Lower lobe of right lung (tissue), 2 donors: ENCODE data around the gene CNP. TPM values are rescaled to one million over a fixed set of nuclear protein-coding genes. Genes with fewer than 3 reads are reported as not detected.

Source experiments
- ATAC-seq, 2 donors: fragments of 200-7000 bp; cut with Tn5 transposase; one replicate each; pipeline ENCODE4 v1.9.1; 2020 to 2022; ENCODE audit warnings: mild to moderate bottlenecking in 2 of 2, moderate library complexity in 2 of 2
- DNase-seq: peaks from one replicate; pipeline ENCODE4 v3.0.0-alpha.2; 2020
- H3K27ac ChIP-seq: fragments of 200-600 bp; one replicate; pipeline ENCODE4 v1.8.0; 2022
- H3K27me3 ChIP-seq: fragments of 200-600 bp; one replicate; pipeline ENCODE4 v1.8.0; 2022; ENCODE audit warnings: low read depth
- H3K36me3 ChIP-seq: fragments of 200-600 bp; one replicate; pipeline ENCODE4 v1.8.0; 2022; ENCODE audit warnings: mild to moderate bottlenecking
- H3K4me1 ChIP-seq: fragments of 200-600 bp; one replicate; pipeline ENCODE4 v1.8.0; 2022
- H3K4me3 ChIP-seq: fragments of 200-600 bp; one replicate; pipeline ENCODE4 v1.8.0; 2022; ENCODE audit warnings: mild to moderate bottlenecking
- H3K9me3 ChIP-seq: fragments of 200-600 bp; one replicate; pipeline ENCODE4 v1.8.0; 2022
- intact Hi-C: fragments of 100-400 bp; cut with DNase I; formaldehyde crosslinking; loops from one replicate; pipeline ENCODE4 v1.11.0; 2022
- long read RNA-seq: library from polyadenylated mRNA; unstranded; transcript quantifications from one replicate; pipeline ENCODE4 v2.0.0, GENCODE V29; 2021
- total RNA-seq: library from RNA; stranded (reverse); fragmentation: NEBNext Ultra II Directional; extraction: Animal tissue kit (Norgen Biotek cat#: 25700); gene quantifications from one replicate; pipeline ENCODE4 v1.2.1, GENCODE V29; 2021
- TF ChIP-seq, protein P1 (sequence below): fragments of 200-600 bp; IDR thresholded peaks from one replicate; pipeline ENCODE4 v1.8.0; 2022; ENCODE audit warnings: antibody characterized with exemption, mild to moderate bottlenecking
- donor health status: DM: no; HTN: yes; CAD: no; lungs with severe emphysema.

CNP gene
- total RNA-seq, result 46.3 TPM
- long read RNA-seq, full-length matches to known transcripts, result 86 of 102 reads
- long read RNA-seq, partial matches to known transcripts, result 16 of 102 reads
- long read RNA-seq, other reads (novel, unspliced or antisense), result 0 of 102 reads

DNA sequence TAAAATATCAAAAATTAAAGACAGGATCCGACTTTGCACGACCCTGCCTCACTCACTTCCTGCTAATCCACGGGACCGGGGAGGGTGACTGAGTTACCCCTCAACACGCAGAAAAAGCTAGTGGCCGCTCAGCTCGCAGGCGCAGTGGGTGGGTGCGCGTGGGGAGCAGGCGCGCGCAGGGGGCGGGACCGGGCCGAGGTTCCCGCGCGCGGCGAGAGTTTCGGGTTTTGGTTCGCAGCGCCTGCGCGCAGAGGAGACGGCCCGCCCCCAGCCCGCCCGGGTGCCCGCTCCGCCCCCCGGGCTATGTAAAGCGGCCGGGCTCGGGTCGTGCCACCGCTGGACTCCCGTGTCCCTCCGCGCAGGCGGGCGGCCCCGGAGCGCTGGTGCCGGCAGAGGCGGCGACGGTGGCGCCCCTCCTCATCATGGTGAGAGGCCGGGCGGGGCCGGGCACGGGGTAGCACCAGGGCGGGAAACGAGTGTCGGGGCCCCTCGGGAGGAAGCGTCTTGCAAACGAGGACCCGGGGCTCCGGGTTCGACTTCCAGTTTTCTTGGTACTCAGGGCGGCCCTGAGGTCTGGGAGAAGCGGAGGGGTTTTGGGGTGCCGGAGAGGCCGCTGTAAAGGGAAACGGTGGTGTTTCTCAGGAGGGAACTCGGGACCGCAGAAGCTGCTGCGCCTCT lies at the start of gene CNP:
CNP (plus strand) TSS at position 333 of the 678 bp plus-strand sequence; CDS start at position 423, 90 bp downstream.
- Histone ChIP-seq H3K36me3 (peaks cover 16% of the 10 kb centered on the region), H3K9me3 (no peaks in the 10 kb centered on the region), H3K27ac (peak within 1 kb of the TSS; percentile 86), H3K4me3 (peak within 1 kb of the TSS; percentile 70), H3K27me3 (no peaks in the 10 kb centered on the region), H3K4me1 (peaks cover 41% of the 10 kb centered on the region)
- peak; percentile 95 for DNase-seq
- TF ChIP-seq, protein P1, sequence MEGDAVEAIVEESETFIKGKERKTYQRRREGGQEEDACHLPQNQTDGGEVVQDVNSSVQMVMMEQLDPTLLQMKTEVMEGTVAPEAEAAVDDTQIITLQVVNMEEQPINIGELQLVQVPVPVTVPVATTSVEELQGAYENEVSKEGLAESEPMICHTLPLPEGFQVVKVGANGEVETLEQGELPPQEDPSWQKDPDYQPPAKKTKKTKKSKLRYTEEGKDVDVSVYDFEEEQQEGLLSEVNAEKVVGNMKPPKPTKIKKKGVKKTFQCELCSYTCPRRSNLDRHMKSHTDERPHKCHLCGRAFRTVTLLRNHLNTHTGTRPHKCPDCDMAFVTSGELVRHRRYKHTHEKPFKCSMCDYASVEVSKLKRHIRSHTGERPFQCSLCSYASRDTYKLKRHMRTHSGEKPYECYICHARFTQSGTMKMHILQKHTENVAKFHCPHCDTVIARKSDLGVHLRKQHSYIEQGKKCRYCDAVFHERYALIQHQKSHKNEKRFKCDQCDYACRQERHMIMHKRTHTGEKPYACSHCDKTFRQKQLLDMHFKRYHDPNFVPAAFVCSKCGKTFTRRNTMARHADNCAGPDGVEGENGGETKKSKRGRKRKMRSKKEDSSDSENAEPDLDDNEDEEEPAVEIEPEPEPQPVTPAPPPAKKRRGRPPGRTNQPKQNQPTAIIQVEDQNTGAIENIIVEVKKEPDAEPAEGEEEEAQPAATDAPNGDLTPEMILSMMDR, result no peak
- ATAC-seq, result peak; percentile 95 to 96
- intact Hi-C loops, result loop anchor here (10.0 kb wide), 1 partner anchor 148 kb away; the partner anchor contains the start of gene DHX58

DNA sequence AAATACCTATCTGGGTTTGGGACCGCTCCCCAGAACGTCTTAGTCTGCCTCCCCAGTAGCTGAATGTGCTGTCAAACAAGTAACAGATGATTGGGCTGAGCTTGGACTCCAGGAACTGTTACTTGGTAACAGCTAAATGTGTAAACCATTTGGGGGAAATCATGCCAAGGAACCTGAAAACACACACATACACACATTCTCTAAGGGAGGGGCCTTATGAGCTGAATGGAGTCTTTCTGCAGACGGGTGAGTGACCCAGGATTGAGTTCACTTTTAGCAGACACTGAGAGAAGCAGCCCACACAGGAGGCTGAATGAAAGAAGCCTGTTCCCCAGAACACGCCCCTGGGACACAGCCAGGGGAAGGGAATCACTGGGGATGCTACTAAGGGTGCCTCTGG lies 49.4 kb upstream of the CNP start:
- intact Hi-C loops, result no loop called here
- peak overlapping the region; percentile 100 for H3K4me3 ChIP-seq
- H3K27ac ChIP-seq, result peak overlapping the region; percentile 89
- peaks cover 16% of the 10 kb centered on the region for H3K36me3 ChIP-seq
- peaks cover 40% of the 10 kb centered on the region for H3K4me1 ChIP-seq
- H3K9me3 ChIP-seq, result no peaks in the 10 kb centered on the region
- H3K27me3 ChIP-seq, result no peaks in the 10 kb centered on the region
- no peak for DNase-seq
- TF ChIP-seq, protein P1, result no peak
- no peak for ATAC-seq

DNA sequence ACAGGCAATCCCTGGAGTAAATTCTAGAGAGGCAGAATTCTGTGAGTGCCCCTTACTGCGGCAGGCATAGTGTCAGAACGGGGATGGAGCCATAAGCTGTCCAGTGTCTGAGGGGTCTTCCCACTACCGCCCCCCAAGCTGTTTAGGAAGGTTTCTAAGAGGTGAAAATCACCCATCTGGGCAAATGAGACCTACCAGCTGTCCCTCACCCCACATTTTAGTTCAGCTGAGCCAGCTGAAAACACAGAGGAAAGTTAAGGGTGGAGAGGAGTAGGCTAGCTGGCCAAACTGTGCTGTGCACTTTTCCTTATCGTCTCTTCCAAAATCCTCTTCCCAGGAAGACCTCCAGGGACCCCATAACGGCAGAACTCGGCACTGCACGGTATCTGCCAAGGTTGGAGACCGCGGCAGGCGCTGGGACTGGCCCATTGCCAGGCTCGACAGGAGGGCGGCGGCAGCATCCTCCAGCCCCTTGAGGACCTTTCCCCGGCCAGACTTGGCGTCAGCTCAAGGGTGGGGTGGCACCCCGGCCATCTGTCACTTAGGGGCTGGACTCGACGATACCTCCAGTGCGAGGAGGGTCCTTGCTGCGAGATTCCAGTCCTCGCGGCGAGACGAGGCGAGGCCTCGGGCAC lies 48.8 kb upstream of the CNP start:
- Histone ChIP-seq H3K4me3 (peak overlapping the region; percentile 100), H3K27me3 (no peaks in the 10 kb centered on the region), H3K36me3 (peaks cover 10% of the 10 kb centered on the region), H3K9me3 (no peaks in the 10 kb centered on the region), H3K27ac (peak overlapping the region; percentile 89), H3K4me1 (peaks cover 40% of the 10 kb centered on the region)
- intact Hi-C loops, result no loop called here
- DNase-seq, result peak; percentile 67
- peak; percentile 17 to 29 for ATAC-seq
- TF ChIP-seq, protein P1, result no peak

DNA sequence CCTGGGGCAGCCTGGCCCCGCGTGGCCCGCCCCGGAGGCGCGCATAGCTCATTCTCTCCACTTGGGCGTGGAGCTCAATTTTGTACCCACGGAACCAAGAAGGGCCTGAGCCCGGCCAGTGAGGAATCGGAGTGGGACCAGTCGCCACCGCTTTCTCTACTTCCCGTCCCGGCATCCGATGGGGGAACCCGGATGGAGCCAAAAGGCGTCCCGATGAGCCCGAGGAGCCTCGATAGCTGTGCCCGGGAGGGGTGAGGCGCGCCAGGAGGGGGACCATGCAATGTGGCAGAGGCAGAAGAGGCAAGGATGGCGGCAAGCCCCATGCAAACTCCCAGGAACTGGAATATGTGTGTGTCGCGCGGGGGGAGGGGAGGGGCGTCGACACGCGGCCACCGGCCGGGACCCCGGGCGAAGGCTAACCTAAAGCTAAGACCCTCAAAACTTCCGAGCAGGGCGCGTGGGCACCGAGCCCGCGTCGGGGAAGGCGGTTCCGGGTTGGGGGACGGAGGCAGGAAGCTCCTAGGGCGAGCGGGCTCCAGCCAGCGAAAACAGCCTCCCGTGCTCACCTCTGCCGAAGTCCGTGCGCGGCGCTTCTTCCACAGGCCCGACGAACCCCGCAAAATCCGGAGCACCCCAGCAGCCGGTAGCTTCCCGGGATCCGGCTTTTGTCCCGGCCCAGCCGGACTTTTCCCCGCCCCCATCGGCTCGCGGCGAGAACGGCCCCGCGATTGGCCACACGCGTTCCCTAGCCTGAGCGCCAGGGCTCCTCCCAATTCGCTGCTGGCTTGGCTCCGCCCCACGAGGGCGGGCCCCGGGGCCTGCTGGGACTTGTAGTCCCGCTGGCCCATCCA lies 48.1 kb upstream of the CNP start, which contains the start of gene ACLY:
ACLY (minus strand) TSS at position 638 of the 851 bp plus-strand sequence. CDS start 5,078 bp downstream, outside the sequence.
- no peaks in the 10 kb centered on the region for H3K27me3 ChIP-seq
- DNase-seq (peak; percentile 97), ATAC-seq (peak; percentile 99)
- peaks cover 37% of the 10 kb centered on the region for H3K4me1 ChIP-seq
- peak within 1 kb of the TSS; percentile 100 for H3K4me3 ChIP-seq
- H3K36me3 ChIP-seq, result peaks cover 3% of the 10 kb centered on the region
- intact Hi-C loops, result no loop called here
- no peaks in the 10 kb centered on the region for H3K9me3 ChIP-seq
- TF ChIP-seq, protein P1, result no peak
- peak within 1 kb of the TSS; percentile 89 for H3K27ac ChIP-seq

DNA sequence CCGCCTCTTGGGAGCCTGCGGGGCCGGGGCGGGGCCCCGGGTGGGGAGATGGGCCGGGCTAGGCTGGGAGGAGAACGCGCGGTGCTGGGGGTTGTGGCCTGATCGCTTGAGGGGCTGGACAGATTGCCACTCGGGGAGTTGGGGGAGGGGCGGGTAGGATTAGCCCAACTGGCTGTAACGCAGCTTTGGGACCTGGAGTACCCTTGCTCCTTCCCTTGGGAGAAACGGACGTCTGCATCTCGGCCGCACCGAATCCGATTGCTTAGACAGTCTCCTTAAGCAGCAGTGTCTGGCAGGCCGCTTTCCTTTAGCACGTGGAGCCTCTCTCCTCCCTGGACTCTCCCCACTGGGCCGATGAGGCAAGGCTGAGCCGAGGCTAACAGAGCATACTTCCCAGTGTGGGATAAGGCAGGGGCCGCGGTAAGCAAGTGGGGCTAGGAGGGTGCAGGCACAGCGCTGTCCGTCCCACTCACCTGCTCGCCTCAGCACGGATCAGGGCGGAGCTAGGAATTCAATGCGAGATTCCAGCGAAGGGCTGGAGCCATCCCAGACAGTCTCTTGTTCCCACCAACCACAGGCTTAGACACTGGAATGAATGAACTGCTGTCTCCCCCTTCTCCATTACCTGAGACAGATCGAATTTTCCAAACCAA lies 47.3 kb upstream of the CNP start:
- no peak for DNase-seq
- H3K27me3 ChIP-seq, result no peaks in the 10 kb centered on the region
- intact Hi-C loops, result no loop called here
- H3K4me3 ChIP-seq, result peak overlapping the region; percentile 100
- no peaks in the 10 kb centered on the region for H3K36me3 ChIP-seq
- peak overlapping the region; percentile 74 for H3K27ac ChIP-seq
- H3K4me1 ChIP-seq, result peaks cover 29% of the 10 kb centered on the region
- ATAC-seq, result peak; percentile 52
- TF ChIP-seq, protein P1, result no peak
- H3K9me3 ChIP-seq, result no peaks in the 10 kb centered on the region
